ENCODE results near the gene RNF5.

DNA sequence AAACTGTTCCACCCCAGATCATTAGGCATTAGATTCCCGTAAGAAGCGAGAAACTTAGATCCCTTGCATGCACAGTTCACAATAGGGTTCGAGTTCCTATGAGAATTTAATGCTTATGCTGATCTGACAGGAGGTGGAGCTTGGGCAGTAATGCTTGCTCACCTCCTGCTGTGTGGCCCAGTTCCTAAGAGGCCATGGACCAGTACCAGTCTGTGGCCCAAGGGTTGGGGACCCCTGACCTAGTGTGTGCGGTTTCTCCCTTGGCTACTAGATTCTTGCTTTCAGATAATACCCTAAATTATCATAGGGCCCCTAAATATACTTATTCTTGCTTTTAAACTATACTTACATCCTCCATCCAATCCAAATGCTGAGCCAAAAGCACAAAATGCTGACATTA, 16.2 kb downstream of the RNF5 start:
- TF ChIP-seq, protein P1, sequence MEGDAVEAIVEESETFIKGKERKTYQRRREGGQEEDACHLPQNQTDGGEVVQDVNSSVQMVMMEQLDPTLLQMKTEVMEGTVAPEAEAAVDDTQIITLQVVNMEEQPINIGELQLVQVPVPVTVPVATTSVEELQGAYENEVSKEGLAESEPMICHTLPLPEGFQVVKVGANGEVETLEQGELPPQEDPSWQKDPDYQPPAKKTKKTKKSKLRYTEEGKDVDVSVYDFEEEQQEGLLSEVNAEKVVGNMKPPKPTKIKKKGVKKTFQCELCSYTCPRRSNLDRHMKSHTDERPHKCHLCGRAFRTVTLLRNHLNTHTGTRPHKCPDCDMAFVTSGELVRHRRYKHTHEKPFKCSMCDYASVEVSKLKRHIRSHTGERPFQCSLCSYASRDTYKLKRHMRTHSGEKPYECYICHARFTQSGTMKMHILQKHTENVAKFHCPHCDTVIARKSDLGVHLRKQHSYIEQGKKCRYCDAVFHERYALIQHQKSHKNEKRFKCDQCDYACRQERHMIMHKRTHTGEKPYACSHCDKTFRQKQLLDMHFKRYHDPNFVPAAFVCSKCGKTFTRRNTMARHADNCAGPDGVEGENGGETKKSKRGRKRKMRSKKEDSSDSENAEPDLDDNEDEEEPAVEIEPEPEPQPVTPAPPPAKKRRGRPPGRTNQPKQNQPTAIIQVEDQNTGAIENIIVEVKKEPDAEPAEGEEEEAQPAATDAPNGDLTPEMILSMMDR (IDR thresholded peaks at IDR 0.05): no peak
- no peak for TF ChIP-seq POLR2A (IDR thresholded peaks at IDR 0.05)

All from testis (tissue), 2 donors.